Measurements from ENCODE around the gene NOXA1. TPM values are rescaled to one million over a fixed set of nuclear protein-coding genes. Genes with fewer than 3 reads are reported as not detected.

NOXA1 gene
- polyA plus RNA-seq, 3 donors, result 1.3 to 9.4 (median 1.6) TPM

- Histone ChIP-seq H3K4me2 (replicated peaks; ENCODE audit: extremely low read depth, low read length, poor library complexity, severe bottlenecking) (no peak overlapping the region), H3K27me3 (ENCODE audit: control insufficient read depth in 2 of 2, insufficient read depth in 2 of 2, low read length in 2 of 2) (peaks cover 9 to 39% of the 10 kb centered on the region in 2 donors), H3K79me2 (ENCODE audit: insufficient read depth, low read length) (peaks cover 5% of the 10 kb centered on the region), H3K36me3 (replicated peaks in 1 of 2; ENCODE audit: control insufficient read depth in 1 of 2, insufficient read depth in 2 of 2, low read length in 2 of 2) (no peaks in the 10 kb centered on the region), H3K9me3 (replicated peaks in 1 of 2; ENCODE audit: control insufficient read depth in 1 of 2, insufficient read depth in 1 of 2, low read length in 2 of 2) (no peaks in the 10 kb centered on the region), H3K4me1 (ENCODE audit: control insufficient read depth in 1 of 2, insufficient read depth in 2 of 2, low read length in 2 of 2) (peaks cover 22 to 24% of the 10 kb centered on the region in 2 donors), H3K9ac (ENCODE audit: insufficient read depth, low read length, poor library complexity, severe bottlenecking) (peak overlapping the region; percentile 21), H4K20me1 (ENCODE audit: insufficient read depth, low read length) (peaks cover 53% of the 10 kb centered on the region), H3K27ac (ENCODE audit: low read depth in 1 of 2, low read length in 2 of 2) (no peak overlapping the region), H3K4me3 (replicated peaks in 1 of 3; ENCODE audit: low read depth in 2 of 3, low read length in 3 of 3) (no peak overlapping the region), H2AFZ (ENCODE audit: insufficient read depth, low read depth, low read length, poor library complexity, severe bottlenecking) (no peak overlapping the region)
- Mint-ChIP-seq H3K27me3 (ENCODE audit: low read depth in 3 of 3) (peaks cover 28 to 66% (median 41%) of the 10 kb centered on the region in 3 donors), H3K27ac (no peak overlapping the region), H3K9me3 (peaks cover 0 to 4% (median 0%) of the 10 kb centered on the region in 7 donors), H3K36me3 (peaks cover 7% of the 10 kb centered on the region in 2 donors), H3K4me1 (peaks cover 18% of the 10 kb centered on the region), H3K4me3 (no peak overlapping the region)
- WGBS (ENCODE audit: insufficient coverage), result 86% methylated on average over 10 of the region's 15 CpGs
- no peak for TF ChIP-seq CTCF (IDR thresholded peaks at IDR 0.05)
- intact Hi-C loops (cut with micrococcal nuclease), result no loop called here
- DNase-seq, result no peak
Observed at GRCh38 chr9:137410891-137411249, 12.3 kb upstream of the NOXA1 start.

- no peak overlapping the region for H3K4me3 ChIP-seq (replicated peaks in 1 of 3; ENCODE audit: low read depth in 2 of 3, low read length in 3 of 3)
- intact Hi-C loops (cut with micrococcal nuclease), result no loop called here
- Mint-ChIP-seq H3K9me3 (peaks cover 0 to 4% (median 0%) of the 10 kb centered on the region in 7 donors), H3K4me1 (peaks cover 18% of the 10 kb centered on the region), H3K4me3 (no peak overlapping the region), H3K27ac (no peak overlapping the region), H3K36me3 (peaks cover 5 to 7% of the 10 kb centered on the region in 2 donors), H3K27me3 (ENCODE audit: low read depth in 3 of 3) (peaks cover 26 to 66% (median 38%) of the 10 kb centered on the region in 3 donors)
- no peak overlapping the region for H3K27ac ChIP-seq (ENCODE audit: low read depth in 1 of 2, low read length in 2 of 2)
- H3K4me1 ChIP-seq (ENCODE audit: control insufficient read depth in 1 of 2, insufficient read depth in 2 of 2, low read length in 2 of 2), result peaks cover 22 to 24% of the 10 kb centered on the region in 2 donors
- H3K79me2 ChIP-seq (ENCODE audit: insufficient read depth, low read length), result peaks cover 7% of the 10 kb centered on the region
- peak overlapping the region; percentile 21 for H3K9ac ChIP-seq (ENCODE audit: insufficient read depth, low read length, poor library complexity, severe bottlenecking)
- peaks cover 8 to 36% of the 10 kb centered on the region in 2 donors for H3K27me3 ChIP-seq (ENCODE audit: control insufficient read depth in 2 of 2, insufficient read depth in 2 of 2, low read length in 2 of 2)
- no peaks in the 10 kb centered on the region for H3K9me3 ChIP-seq (replicated peaks in 1 of 2; ENCODE audit: control insufficient read depth in 1 of 2, insufficient read depth in 1 of 2, low read length in 2 of 2)
- peaks cover 53% of the 10 kb centered on the region for H4K20me1 ChIP-seq (ENCODE audit: insufficient read depth, low read length)
- H3K4me2 ChIP-seq (replicated peaks; ENCODE audit: extremely low read depth, low read length, poor library complexity, severe bottlenecking), result no peak overlapping the region
- DNase-seq, result no peak
- no peak for TF ChIP-seq CTCF (IDR thresholded peaks at IDR 0.05)
- WGBS (ENCODE audit: insufficient coverage), result 8% methylated on average over 13 of the region's 17 CpGs
- H2AFZ ChIP-seq (ENCODE audit: insufficient read depth, low read depth, low read length, poor library complexity, severe bottlenecking), result no peak overlapping the region
- no peaks in the 10 kb centered on the region for H3K36me3 ChIP-seq (replicated peaks in 1 of 2; ENCODE audit: control insufficient read depth in 1 of 2, insufficient read depth in 2 of 2, low read length in 2 of 2)
Observed at GRCh38 chr9:137411260-137411644, 11.9 kb upstream of the NOXA1 start.
